SU-DHL-6 (cell line): Measurements from ENCODE around the gene DICER1.

Source experiments
- H2AFZ ChIP-seq: fragments of 200-600 bp; sonication (generic); 2 replicates; pipeline ENCODE4 v1.6.1; 2014; ENCODE audit warnings: low read depth, mild to moderate bottlenecking, moderate library complexity, mixed read lengths, antibody characterized with exemption, low read length; ENCODE audit not compliant: severe bottlenecking
- H3F3A ChIP-seq: fragments of 200-600 bp; shearing (Covaris generic); 2 replicates; pipeline ENCODE4 v1.6.0; 2016; ENCODE audit warnings: antibody characterized with exemption, mild to moderate bottlenecking; ENCODE audit not compliant: insufficient read depth
- H3K27ac ChIP-seq: fragments of 200-600 bp; sonication (generic); 2 replicates; pipeline ENCODE4 v1.5.1; 2016; ENCODE audit warnings: low read depth, mild to moderate bottlenecking, low read length, moderate library complexity, mixed read lengths
- H3K27me3 ChIP-seq: fragments of 200-600 bp; sonication (generic), shearing (Covaris generic); 2 replicates; pipeline ENCODE4 v1.6.0; 2014; ENCODE audit warnings: mild to moderate bottlenecking, low read length
- H3K36me3 ChIP-seq: fragments of 200-600 bp; sonication (generic); 2 replicates; pipeline ENCODE4 v1.6.1; 2014; ENCODE audit warnings: mild to moderate bottlenecking, low read length, mixed read lengths
- H3K4me2 ChIP-seq: fragments of 300-600, 200-600 bp; shearing (Covaris generic), sonication (generic); 2 replicates; pipeline ENCODE4 v1.6.0; 2014; ENCODE audit warnings: low read length, low read depth, mild to moderate bottlenecking; ENCODE audit not compliant: poor library complexity, severe bottlenecking
- H3K4me3 ChIP-seq: fragments of 200-600 bp; sonication (generic); 2 replicates; pipeline ENCODE4 v1.5.1; 2014; ENCODE audit warnings: antibody characterized with exemption, low read length, mild to moderate bottlenecking, mixed read lengths; ENCODE audit not compliant: insufficient read depth, poor library complexity, severe bottlenecking
- H3K79me2 ChIP-seq: fragments of 200-600 bp; sonication (generic); 2 replicates; pipeline ENCODE4 v1.6.1; 2014; ENCODE audit warnings: mild to moderate bottlenecking, low read length, moderate library complexity; ENCODE audit not compliant: insufficient read depth
- H3K9ac ChIP-seq: fragments of 200-600 bp; sonication (generic); 2 replicates; pipeline ENCODE4 v1.7.0; 2014; ENCODE audit warnings: mild to moderate bottlenecking, low read length
- H3K9me2 ChIP-seq: fragments of 200-600 bp; sonication (generic); replicated peaks from 2 replicates; pipeline ENCODE4 v1.6.1; 2014; ENCODE audit warnings: low read length; ENCODE audit not compliant: insufficient read depth
- H3K9me3 ChIP-seq: fragments of 200-600 bp; sonication (generic); 2 replicates; pipeline ENCODE4 v1.6.1; 2014; ENCODE audit warnings: low read length, mixed read lengths; ENCODE audit not compliant: insufficient read depth
- H4K20me1 ChIP-seq: fragments of 200-600 bp; sonication (generic); 2 replicates; pipeline ENCODE4 v1.6.1; 2014; ENCODE audit warnings: low read depth, mild to moderate bottlenecking, antibody characterized with exemption, low read length, moderate library complexity, mixed read lengths
- CTCF ChIP-seq: fragments of 200-600 bp; sonication (generic); IDR thresholded peaks from one replicate; pipeline ENCODE4 v1.5.1; 2017; ENCODE audit warnings: antibody characterized with exemption, mild to moderate bottlenecking, low read length, moderate library complexity; ENCODE audit not compliant: insufficient read depth, poor library complexity, severe bottlenecking
- EZH2phosphoT487 ChIP-seq: fragments of 200-600 bp; sonication (generic), shearing (Covaris generic); conservative IDR thresholded peaks from 2 replicates; pipeline ENCODE4 v1.6.1; 2018; ENCODE audit warnings: mild to moderate bottlenecking, antibody characterized with exemption, low read length, moderate library complexity, mixed read lengths

The DICER1 gene

GRCh38 chr14:95098984-95099599 is 58.2 kb downstream of the DICER1 start:
- H3K9me3 ChIP-seq = no peaks in the 10 kb centered on the region
- no peak overlapping the region for H3K4me2 ChIP-seq
- H3K4me3 ChIP-seq = no peak overlapping the region
- H3F3A ChIP-seq = no peaks in the 10 kb centered on the region
- H2AFZ ChIP-seq = no peak overlapping the region
- no peaks in the 10 kb centered on the region for H4K20me1 ChIP-seq
- no peaks in the 10 kb centered on the region for H3K79me2 ChIP-seq
- H3K27me3 ChIP-seq = no peaks in the 10 kb centered on the region
- H3K9me2 ChIP-seq = no peaks in the 10 kb centered on the region
- H3K27ac ChIP-seq = no peak overlapping the region
- peaks cover 8% of the 10 kb centered on the region; the same call in 1 of the 2 replicates for H3K36me3 ChIP-seq
- no peak overlapping the region for H3K9ac ChIP-seq
- TF ChIP-seq EZH2phosphoT487 = no peak
- TF ChIP-seq CTCF = peak; percentile 29

- H3K9me2 ChIP-seq = no peaks in the 10 kb centered on the region
- no peak overlapping the region for H3K4me2 ChIP-seq
- H3K4me3 ChIP-seq = no peak overlapping the region
- peaks cover 8% of the 10 kb centered on the region; the same call in 1 of the 2 replicates for H3K36me3 ChIP-seq
- no peaks in the 10 kb centered on the region for H3K27me3 ChIP-seq
- no peaks in the 10 kb centered on the region for H3F3A ChIP-seq
- no peak overlapping the region for H3K27ac ChIP-seq
- no peaks in the 10 kb centered on the region for H4K20me1 ChIP-seq
- no peaks in the 10 kb centered on the region for H3K79me2 ChIP-seq
- H3K9ac ChIP-seq = no peak overlapping the region
- no peak overlapping the region for H2AFZ ChIP-seq
- no peaks in the 10 kb centered on the region for H3K9me3 ChIP-seq
- no peak for TF ChIP-seq CTCF
- no peak for TF ChIP-seq EZH2phosphoT487
Observed at GRCh38 chr14:95097385-95097784, 59.9 kb downstream of the DICER1 start.

- no peaks in the 10 kb centered on the region for H4K20me1 ChIP-seq
- no peaks in the 10 kb centered on the region for H3K27me3 ChIP-seq
- H3K4me3 ChIP-seq = no peak overlapping the region
- H3K9ac ChIP-seq = no peak overlapping the region
- TF ChIP-seq EZH2phosphoT487 = no peak
- TF ChIP-seq CTCF = no peak
- H3K9me2 ChIP-seq = no peaks in the 10 kb centered on the region
- H3K4me2 ChIP-seq = no peak overlapping the region
- no peak overlapping the region for H2AFZ ChIP-seq
- no peaks in the 10 kb centered on the region for H3K9me3 ChIP-seq
- no peak overlapping the region for H3K27ac ChIP-seq
- no peaks in the 10 kb centered on the region for H3K79me2 ChIP-seq
- peaks cover 8% of the 10 kb centered on the region; the same call in 1 of the 2 replicates for H3K36me3 ChIP-seq
- no peaks in the 10 kb centered on the region for H3F3A ChIP-seq
Observed at GRCh38 chr14:95096476-95096875, 60.9 kb downstream of the DICER1 start.
